Panc1 (cell line): ENCODE data around the gene PLBD1. TPM values are rescaled to one million over a fixed set of nuclear protein-coding genes. Genes with fewer than 3 reads are reported as not detected.

Source experiments
- ATAC-seq: fragments of 200-7000 bp; cut with Tn5 transposase; 2 replicates; pipeline ENCODE4 v1.9.1; 2020; ENCODE audit warnings: mild to moderate bottlenecking, moderate library complexity
- BruUV-seq: library from RNA; stranded (reverse); fragments of 400-500 nt; replicated peaks from 2 replicates; lab custom pipeline; 2021; lab: Mats Ljungman, UMichigan
- CTCF ChIA-PET: fragments of 300-600 bp; sonication (Branson Sonifier 250); formaldehyde crosslinking; loops from one replicate; lab custom pipeline; 2022; ENCODE audit warnings: antibody characterized with exemption; lab: Charles Lee
- POLR2A ChIA-PET: fragments of 300-600 bp; sonication (Branson Sonifier 250); formaldehyde crosslinking; loops from one replicate; lab custom pipeline; 2022; ENCODE audit warnings: antibody characterized with exemption; lab: Charles Lee
- DNase-seq: peaks from one replicate; pipeline ENCODE4 v3.0.0-alpha.2; 2010; ENCODE audit warnings: low read depth, low spot score
- H3K27ac ChIP-seq: 2 replicates; pipeline ENCODE4 v1.5.1; 2011; ENCODE audit warnings: mild to moderate bottlenecking, low read length, inconsistent platforms
- H3K27me3 ChIP-seq: fragments of 200-500 bp; sonication (Bioruptor generic); 2 replicates; pipeline ENCODE4 v1.6.0; 2014; ENCODE audit warnings: low read length, inconsistent platforms; ENCODE audit not compliant: control insufficient read depth, insufficient read depth
- H3K36me3 ChIP-seq: fragments of 200-500 bp; sonication (Bioruptor generic); 2 replicates; pipeline ENCODE4 v1.5.1; 2014; ENCODE audit warnings: inconsistent platforms, mild to moderate bottlenecking, low read length, moderate library complexity; ENCODE audit not compliant: control insufficient read depth, insufficient read depth
- H3K4me1 ChIP-seq: 2 replicates; pipeline ENCODE4 v1.5.1; 2011; ENCODE audit warnings: inconsistent platforms, mild to moderate bottlenecking, low read length, moderate library complexity; ENCODE audit not compliant: control insufficient read depth, insufficient read depth
- H3K4me3 ChIP-seq, 2 experiments: 2 replicates each; pipeline ENCODE4 v1.5.1; 2011 to 2012; ENCODE audit warnings: low read depth in 2 of 2, low read length in 2 of 2, mild to moderate bottlenecking in 2 of 2, inconsistent platforms in 1 of 2, moderate library complexity in 1 of 2
- H3K9me3 ChIP-seq: fragments of 200-500 bp; sonication (Bioruptor generic); 2 replicates; pipeline ENCODE4 v1.5.1; 2014; ENCODE audit warnings: low read depth, mild to moderate bottlenecking, inconsistent platforms, low read length, moderate library complexity; ENCODE audit not compliant: control insufficient read depth, insufficient read depth
- CTCF ChIP-seq: fragments of 450-650 bp; IDR thresholded peaks from 2 replicates; pipeline ENCODE4 v1.5.1; 2017; ENCODE audit warnings: mild to moderate bottlenecking
- POLR2AphosphoS5 ChIP-seq: IDR thresholded peaks from 2 replicates; pipeline ENCODE4 v1.6.1; 2012; ENCODE audit warnings: mild to moderate bottlenecking, low read depth, low read length, moderate library complexity
- REST ChIP-seq, 2 experiments: IDR thresholded peaks; 2 replicates each; pipeline ENCODE4 v1.6.1; 2011 to 2012; ENCODE audit warnings: low read depth in 2 of 2, control low read depth in 1 of 2, low read length in 1 of 2, mild to moderate bottlenecking in 1 of 2, moderate library complexity in 1 of 2; ENCODE audit not compliant: insufficient read depth in 1 of 2
- SIN3A ChIP-seq: IDR thresholded peaks from 2 replicates; pipeline ENCODE4 v1.6.1; 2012; ENCODE audit warnings: low read depth, mild to moderate bottlenecking, low read length, moderate library complexity, borderline replicate concordance; ENCODE audit not compliant: insufficient read depth
- TCF7L2 ChIP-seq: IDR thresholded peaks from 2 replicates; pipeline ENCODE4 v1.6.1; 2011; ENCODE audit warnings: mild to moderate bottlenecking, low read depth, low read length, inconsistent platforms
- in situ Hi-C: cut with HindIII; loops from 2 replicates; pipeline ENCODE4 v1.10.0; 2016; ENCODE audit warnings: low sequenced_read_pairs, low pct_unique_long_range_greater_than_20kb
- intact Hi-C: fragments of 100-400 bp; cut with micrococcal nuclease; formaldehyde crosslinking; loops from one replicate; pipeline ENCODE4 v1.10.0; 2022; ENCODE audit not compliant: unreplicated experiment
- total RNA-seq: library from RNA; stranded (reverse); gene quantifications from one replicate; pipeline ENCODE4 v1.2.1, GENCODE V29; 2021; ENCODE audit not compliant: unreplicated experiment

Gene PLBD1
- total RNA-seq, 1 experiment from 2014 or later = 37.8 TPM

- no peak for ATAC-seq
- ChIA-PET POLR2A (interaction anchor here (0.6 kb wide), 1 partner anchor 80 kb away, joined by 3 read pairs; no protein-coding TSS in a partner anchor), CTCF (no interaction called here)
- Histone ChIP-seq H3K4me3 (no peak overlapping the region), H3K9me3 (no peaks in the 10 kb centered on the region), H3K27me3 (no peaks in the 10 kb centered on the region), H3K4me1 (no peaks in the 10 kb centered on the region; the same call in 1 of the 2 replicates), H3K27ac (no peak overlapping the region), H3K36me3 (no peaks in the 10 kb centered on the region)
- no peak for DNase-seq
- intact Hi-C loops (no loop called here), in situ Hi-C loops (no loop called here)
- BruUV-seq = no TSS peak
- no peak for TF ChIP-seq CTCF
Measured at GRCh38 chr12:14560904-14561574, 6.6 kb downstream of the PLBD1 start.

- DNase-seq = no peak
- BruUV-seq = no TSS peak
- intact Hi-C loops (no loop called here), in situ Hi-C loops (no loop called here)
- H3K9me3 ChIP-seq = no peaks in the 10 kb centered on the region
- CTCF ChIA-PET = no interaction called here
- no peaks in the 10 kb centered on the region for H3K27me3 ChIP-seq
- ATAC-seq = no peak
- POLR2A ChIA-PET = no interaction called here
- no peaks in the 10 kb centered on the region for H3K36me3 ChIP-seq
- no peak for TF ChIP-seq TCF7L2
- TF ChIP-seq REST (IDR thresholded peaks at IDR 0.05; ENCODE audit: insufficient read depth in 1 of 2, low read depth in 2 of 2, low read length in 1 of 2) = no peak
- no peak for TF ChIP-seq SIN3A
- no peak for TF ChIP-seq POLR2AphosphoS5
- no peak for TF ChIP-seq CTCF
- no peak overlapping the region for H3K27ac ChIP-seq
- no peaks in the 10 kb centered on the region for H3K4me1 ChIP-seq
- no peak overlapping the region for H3K4me3 ChIP-seq
Measured at GRCh38 chr12:14558473-14558959, 9.2 kb downstream of the PLBD1 start.
